GM18499 (cell line): Measurements from ENCODE around the gene MAP1A.
A peak's percentile ranks its signal among the peaks of the same experiment; 100 is the strongest.

Experiments
- ATAC-seq: cut with Tn5 transposase; IDR thresholded peaks from one replicate; pipeline ENCODE4 v1.9.1; 2021; ENCODE audit warnings: moderate number of reproducible peaks; ENCODE audit not compliant: insufficient read depth, unreplicated experiment

Gene MAP1A

DNA sequence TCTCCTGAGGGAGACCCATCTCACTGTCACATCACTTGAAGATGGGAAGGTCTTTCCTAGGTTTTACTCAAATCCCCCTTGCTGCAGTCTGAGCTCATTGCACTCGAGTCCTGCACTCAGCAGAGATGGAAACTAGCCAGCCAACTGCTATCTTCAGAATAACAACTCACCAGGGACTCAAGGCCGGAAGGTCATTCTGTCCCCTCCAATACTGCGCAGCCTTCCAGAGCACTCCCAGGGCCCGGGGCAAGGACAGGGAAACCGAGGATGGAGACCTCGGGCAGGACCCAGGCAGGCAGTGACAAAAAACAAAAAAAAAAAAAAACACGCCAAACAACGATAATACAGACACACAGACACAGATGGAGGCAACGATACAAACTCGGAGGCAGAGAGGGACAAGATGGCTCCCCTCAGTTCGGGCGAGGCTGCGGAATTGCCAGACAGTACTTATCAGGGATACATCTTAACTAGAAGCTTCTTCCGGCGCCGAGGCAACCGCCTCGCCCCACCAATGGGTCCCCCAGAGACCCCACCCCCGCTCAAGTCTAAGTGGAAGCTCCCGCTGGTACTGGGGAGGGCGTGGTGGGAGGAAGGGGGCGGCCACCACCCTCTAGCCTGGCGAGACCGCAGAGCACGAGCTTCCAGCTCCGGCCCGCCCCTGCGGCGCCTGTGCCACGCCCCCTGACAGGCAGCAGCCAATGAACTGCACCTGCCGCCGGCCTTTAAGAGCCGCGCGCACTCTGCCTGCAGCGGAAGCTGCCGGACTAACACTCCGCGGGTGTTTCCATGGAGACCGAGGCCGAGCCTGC lies 7.0 kb upstream of the MAP1A start:
- peak; percentile 92 for ATAC-seq

DNA sequence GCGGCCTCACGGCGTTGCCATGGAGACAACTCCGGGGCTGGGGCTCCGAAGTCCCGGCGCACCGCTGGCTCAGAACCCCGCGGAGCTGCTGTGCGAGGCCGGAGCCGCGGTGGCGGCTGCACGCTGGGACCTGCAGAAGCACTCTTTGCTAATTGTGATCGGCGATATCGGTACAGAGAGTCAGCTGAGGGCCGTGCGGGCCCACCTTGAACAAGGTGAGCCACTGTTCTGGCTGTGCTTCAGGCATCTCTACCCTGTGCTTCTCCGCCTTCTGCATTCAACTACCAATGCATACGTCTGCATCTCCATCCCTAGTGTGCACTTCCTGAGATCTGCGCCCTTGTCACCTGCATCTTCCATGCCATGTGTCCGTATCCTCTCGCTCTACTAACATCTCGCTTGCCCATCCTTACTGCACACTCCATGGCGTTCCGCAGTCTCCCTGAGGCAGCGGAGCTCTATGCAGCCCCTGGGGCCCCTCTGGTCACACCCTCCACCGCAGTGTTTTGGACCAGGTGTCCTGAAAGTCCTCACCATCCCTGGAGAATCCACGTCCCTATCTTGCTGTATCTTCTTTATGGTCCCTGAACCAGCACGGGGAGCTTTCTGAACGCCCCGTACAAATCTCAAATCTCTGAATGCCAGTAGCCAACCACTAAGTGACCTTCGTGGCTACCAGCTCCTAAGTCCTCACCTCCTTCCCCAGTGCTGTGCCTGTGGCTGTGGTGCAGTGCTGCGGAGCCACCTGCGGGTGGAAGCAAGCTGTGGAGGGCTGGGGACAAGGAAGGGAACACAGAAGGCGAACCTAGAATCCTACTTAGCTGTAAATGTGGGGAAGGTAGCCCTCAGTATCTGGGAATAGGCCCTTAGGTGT lies 6.2 kb upstream of the MAP1A start:
- peak; percentile 23 for ATAC-seq

DNA sequence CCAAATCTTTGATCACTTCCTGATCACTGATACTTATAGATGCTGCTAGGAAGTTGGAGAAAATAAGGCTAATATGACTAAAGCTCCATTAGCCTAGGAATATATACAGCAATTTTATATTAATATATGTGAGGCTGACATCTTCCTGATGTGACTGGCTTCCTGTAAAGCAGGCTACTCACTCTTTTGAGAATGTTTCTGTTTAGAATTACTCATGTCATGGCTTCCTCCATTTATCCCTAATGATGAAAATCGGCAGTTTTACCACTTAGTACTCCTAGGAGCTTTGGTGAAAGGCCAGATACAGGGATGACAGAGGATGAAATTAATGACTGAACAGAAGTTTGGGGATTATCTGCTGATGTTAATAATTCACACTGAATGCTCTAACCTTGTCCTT lies 3.9 kb upstream of the MAP1A start:
- ATAC-seq = no peak

DNA sequence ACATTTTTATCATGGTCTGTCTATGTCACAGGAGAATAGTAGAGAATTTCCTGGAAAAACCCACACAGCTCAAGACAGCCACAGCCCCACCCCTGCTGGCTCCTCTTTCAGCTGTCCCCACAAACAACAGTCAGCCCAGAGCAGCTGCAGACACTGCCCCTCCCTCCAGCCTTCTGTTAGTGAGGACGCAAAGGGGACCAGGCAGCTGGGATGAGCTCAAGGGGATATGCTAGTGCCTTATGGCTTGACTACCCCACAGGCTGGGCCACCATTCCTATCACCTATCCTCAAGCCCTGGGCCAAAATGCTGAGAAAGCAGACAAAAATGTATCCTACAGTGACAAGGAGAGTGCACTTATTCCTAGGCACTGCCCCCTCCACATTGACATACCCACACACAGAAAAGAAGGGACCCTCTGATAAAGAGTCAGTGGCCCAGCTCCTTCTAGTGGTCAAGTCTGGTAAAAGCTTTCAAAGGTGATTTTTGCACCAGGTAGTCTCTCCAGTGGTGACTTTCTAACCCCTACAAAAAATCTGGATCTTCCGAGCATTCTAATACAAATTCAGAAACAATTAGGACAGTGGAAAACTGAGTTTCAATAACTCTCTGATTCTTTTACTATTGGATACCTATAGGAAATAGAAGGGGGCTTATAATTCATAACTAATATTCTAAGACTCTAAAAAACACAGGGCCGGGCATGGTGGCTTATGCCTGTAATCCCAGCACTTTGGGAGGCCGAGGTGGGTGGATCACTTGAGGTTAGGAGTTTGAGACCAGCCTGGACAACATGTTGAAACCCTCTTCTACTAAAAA lies 3.0 kb upstream of the MAP1A start:
- no peak for ATAC-seq

DNA sequence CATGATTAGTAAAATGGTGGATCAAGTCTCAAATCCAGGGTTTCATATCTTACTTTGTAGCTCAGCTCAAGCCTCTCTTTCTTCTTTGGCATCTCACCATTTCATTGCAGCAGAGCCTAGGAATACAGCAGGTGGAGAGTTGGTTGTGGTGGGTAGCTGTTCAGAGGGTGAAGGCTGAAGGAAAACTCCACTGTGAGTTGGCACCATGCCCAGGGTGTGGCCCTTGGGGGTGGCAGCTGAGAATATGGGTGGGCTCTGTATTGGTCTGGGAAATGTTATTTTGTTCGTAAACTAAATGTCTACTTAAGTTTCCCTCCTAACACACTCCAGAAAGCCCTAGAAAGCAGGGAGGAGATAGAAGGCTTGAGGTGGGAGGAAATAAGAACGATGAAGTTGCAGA lies 1.7 kb upstream of the MAP1A start:
- no peak for ATAC-seq

DNA sequence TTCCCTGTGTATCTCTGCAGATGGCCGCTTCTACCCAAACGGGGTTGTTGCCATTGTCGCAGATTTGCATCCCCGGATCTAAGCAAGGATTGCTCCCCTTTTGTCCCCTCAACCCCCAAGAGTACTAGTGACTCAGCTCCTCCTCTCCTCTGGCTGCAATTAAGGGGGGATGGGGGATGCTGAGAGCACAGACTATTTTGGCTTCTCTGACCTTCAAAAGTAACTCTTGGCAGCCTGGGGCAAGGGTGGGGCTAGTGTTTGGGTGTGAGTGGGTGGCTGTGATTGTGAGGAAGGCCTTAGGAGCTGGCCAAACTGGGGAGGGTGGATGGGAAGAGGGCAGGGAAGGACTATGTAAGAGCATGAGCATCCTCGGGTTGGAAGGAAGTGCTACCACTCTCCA lies 1.2 kb upstream of the MAP1A start:
- no peak for ATAC-seq

DNA sequence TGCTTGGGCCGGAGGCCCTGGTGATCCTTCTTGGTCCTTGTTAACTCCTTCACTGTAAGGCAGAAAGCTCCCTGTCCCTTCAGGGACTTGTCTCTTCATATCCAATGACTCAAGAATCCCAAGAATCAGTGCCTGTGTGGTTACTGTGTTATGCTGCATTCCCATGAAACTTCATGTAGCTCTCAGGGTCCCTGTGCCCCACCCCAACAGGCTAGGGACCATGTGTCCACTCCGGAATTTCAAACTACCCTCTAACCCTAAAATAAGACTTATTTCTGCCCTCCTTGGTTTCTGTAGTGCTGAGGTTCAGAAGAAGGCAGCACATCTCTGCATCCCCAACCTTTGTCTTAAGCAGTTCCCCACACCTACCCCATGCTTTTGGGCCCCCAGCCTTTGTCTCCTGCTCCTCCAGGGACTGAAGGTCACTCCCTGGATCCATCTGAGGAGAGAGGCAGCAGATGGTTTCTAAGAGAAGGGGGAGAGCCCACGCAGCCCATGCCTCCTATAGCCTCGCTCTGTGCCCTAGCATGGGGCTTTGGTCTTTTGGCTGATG lies 531 bp upstream of the MAP1A start:
- no peak for ATAC-seq

DNA sequence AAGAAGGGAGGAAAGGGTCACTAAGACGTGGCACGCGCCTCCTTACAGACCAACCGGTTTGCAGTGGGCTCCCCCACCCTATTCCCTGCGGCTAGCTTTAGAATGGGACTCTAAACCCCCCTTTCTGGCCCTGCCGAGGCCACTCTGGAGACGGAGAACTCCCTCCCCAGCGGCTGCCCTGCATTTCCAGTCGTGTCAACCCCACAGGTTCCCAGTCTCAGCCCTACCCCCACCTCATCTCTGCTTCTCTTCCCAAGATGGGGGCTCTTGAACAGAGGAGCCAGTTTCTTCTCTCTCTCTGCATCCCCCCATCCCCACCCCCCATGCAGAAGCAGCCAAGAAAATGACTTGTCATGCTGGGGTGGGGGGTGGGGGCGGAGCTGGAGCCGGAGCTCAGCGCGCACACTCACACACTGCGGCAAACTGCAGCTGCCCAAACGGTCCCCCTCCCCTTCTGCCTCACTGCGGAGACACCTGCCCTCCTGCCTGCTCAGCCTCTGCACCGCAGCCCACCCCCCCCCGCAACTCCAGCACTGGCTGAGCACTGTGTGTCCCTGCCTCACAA lies 871 bp downstream of the MAP1A start:
- no peak for ATAC-seq

DNA sequence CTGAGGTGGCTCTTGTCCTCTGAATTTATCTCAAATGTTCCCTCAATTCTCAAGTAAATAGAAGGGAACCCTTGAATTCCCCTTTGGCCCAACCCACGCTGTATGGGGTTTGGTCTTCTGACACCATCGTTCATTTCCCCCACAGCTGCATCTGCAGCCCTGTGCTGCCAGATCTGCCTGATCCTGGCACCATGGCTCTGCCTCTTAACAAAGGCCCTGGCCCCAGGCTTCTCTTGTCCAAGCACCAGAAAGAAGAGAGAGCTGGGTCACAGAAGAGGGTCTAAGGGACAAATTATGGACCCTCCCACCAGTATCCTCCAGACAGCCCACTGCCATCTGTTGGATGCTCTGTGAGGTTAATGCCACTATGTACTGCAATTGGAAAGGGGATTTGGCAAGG lies 1.8 kb downstream of the MAP1A start:
- ATAC-seq = no peak

DNA sequence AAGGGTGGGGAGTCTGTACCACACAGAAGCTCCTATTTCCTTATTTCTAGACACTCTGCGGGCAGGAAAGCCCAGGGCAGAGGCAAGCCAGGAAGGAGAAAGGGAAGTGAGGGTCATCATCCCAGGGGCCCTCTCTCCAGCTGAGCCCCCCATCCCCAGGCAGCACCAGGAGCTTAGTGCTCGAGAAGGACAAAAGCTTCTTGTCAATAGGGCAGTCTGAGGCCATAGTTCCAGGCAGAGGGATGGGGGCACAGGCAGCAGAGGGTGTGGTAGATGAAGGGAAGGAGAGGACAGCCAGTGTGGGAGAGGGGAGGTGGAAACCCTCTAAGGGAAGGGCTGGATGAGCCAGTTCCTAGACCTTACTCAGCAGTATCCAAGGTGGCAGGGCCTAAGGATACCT lies 2.7 kb downstream of the MAP1A start:
- no peak for ATAC-seq

DNA sequence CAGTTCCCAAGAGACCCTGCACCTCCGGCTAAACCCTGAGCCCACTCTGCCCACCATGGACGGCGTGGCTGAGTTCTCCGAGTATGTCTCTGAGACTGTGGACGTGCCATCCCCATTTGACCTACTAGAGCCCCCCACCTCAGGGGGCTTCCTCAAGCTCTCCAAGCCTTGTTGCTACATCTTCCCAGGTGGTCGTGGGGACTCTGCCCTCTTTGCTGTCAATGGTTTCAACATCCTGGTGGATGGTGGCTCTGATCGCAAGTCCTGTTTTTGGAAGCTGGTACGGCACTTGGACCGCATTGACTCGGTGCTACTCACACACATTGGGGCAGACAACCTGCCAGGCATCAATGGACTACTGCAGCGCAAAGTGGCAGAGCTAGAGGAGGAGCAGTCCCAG lies 4.0 kb downstream of the MAP1A start:
- ATAC-seq = no peak

DNA sequence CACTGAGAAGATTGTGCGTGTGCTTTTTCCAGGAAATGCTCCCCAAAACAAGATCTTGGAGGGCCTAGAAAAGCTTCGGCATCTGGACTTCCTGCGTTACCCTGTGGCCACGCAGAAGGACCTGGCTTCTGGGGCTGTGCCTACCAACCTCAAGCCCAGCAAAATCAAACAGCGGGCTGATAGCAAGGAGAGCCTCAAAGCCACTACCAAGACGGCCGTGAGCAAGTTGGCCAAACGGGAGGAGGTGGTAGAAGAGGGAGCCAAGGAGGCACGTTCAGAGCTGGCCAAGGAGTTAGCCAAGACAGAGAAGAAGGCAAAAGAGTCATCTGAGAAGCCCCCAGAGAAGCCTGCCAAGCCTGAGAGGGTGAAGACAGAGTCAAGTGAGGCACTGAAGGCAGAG lies 4.8 kb downstream of the MAP1A start:
- no peak for ATAC-seq

DNA sequence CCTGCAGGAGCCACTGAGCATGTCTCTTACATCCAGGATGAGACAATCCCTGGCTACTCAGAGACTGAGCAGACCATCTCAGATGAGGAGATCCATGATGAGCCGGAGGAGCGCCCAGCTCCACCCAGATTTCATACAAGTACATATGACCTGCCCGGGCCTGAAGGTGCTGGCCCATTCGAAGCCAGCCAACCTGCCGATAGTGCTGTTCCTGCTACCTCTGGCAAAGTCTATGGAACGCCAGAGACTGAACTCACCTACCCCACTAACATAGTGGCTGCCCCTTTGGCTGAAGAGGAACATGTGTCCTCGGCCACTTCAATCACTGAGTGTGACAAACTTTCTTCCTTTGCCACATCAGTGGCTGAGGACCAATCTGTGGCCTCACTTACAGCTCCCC lies 6.2 kb downstream of the MAP1A start:
- ATAC-seq = no peak

DNA sequence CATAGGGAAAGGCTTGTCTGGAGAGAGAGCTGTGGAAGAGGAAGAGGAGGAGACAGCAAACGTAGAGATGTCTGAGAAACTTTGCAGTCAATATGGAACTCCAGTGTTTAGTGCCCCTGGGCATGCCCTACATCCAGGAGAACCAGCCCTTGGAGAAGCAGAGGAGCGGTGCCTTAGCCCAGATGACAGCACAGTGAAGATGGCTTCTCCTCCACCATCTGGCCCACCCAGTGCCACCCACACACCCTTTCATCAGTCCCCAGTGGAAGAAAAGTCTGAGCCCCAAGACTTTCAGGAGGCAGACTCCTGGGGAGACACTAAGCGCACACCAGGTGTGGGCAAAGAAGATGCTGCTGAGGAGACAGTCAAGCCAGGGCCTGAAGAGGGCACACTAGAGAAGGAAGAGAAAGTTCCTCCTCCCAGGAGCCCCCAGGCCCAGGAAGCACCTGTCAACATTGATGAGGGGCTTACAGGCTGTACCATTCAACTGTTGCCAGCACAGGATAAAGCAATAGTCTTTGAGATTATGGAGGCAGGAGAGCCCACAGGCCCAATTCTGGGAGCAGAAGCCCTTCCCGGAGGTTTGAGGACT lies 6.9 kb downstream of the MAP1A start:
- no peak for ATAC-seq

DNA sequence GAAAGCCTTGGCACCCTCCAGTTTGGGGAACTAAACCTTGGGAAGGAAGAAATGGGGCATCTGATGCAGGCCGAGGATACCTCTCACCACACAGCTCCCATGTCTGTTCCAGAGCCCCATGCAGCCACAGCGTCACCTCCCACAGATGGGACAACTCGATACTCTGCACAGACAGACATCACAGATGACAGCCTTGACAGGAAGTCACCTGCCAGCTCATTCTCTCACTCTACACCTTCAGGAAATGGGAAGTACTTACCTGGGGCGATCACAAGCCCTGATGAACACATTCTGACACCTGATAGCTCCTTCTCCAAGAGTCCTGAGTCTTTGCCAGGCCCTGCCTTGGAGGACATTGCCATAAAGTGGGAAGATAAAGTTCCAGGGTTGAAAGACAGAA lies 7.7 kb downstream of the MAP1A start:
- no peak for ATAC-seq

DNA sequence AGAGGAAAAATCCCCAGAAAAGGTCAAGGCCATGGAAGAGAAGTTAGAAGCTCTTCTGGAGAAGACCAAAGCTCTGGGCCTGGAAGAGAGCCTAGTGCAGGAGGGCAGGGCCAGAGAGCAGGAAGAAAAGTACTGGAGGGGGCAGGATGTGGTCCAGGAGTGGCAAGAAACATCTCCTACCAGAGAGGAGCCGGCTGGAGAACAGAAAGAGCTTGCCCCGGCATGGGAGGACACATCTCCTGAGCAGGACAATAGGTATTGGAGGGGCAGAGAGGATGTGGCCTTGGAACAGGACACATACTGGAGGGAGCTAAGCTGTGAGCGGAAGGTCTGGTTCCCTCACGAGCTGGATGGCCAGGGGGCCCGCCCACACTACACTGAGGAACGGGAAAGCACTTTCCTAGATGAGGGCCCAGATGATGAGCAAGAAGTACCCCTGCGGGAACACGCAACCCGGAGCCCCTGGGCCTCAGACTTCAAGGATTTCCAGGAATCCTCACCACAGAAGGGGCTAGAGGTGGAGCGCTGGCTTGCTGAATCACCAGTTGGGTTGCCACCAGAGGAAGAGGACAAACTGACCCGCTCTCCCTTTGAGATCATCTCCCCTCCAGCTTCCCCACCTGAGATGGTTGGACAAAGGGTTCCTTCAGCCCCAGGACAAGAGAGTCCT lies 9.0 kb downstream of the MAP1A start:
- ATAC-seq = no peak

DNA sequence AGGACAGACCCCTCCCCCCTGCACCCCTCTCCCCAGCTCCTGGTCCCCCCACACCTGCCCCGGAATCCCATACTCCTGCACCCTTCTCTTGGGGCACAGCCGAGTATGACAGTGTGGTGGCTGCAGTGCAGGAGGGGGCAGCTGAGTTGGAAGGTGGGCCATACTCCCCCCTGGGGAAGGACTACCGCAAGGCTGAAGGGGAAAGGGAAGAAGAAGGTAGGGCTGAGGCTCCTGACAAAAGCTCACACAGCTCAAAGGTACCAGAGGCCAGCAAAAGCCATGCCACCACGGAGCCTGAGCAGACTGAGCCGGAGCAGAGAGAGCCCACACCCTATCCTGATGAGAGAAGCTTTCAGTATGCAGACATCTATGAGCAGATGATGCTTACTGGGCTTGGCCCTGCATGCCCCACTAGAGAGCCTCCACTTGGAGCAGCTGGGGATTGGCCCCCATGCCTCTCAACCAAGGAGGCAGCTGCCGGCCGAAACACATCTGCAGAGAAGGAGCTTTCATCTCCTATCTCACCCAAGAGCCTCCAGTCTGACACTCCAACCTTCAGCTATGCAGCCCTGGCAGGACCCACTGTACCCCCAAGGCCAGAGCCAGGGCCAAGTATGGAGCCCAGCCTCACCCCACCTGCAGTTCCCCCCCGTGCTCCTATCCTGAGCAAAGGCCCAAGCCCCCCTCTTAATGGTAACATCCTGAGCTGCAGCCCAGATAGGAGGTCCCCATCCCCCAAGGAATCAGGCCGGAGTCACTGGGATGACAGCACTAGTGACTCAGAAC lies 9.8 kb downstream of the MAP1A start:
- ATAC-seq = no peak

DNA sequence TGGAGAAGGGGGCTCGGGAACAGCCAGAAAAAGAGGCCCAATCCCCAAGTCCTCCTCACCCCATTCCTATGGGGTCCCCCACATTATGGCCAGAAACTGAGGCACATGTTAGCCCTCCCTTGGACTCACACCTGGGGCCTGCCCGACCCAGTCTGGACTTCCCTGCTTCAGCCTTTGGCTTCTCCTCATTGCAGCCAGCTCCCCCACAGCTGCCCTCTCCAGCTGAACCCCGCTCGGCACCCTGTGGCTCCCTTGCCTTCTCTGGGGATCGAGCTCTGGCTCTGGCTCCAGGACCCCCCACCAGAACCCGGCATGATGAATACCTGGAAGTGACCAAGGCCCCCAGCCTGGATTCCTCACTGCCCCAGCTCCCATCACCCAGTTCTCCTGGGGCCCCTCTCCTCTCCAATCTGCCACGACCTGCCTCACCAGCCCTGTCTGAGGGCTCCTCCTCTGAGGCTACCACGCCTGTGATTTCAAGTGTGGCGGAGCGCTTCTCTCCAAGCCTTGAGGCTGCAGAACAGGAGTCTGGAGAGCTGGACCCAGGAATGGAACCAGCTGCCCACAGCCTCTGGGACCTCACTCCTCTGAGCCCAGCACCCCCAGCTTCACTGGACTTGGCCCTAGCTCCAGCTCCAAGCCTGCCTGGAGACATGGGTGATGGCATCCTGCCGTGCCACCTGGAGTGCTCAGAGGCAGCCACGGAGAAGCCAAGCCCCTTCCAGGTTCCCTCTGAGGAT lies 10.6 kb downstream of the MAP1A start:
- no peak for ATAC-seq
